ENCODE data around the gene HP1BP3. TPM values are rescaled to one million over a fixed set of nuclear protein-coding genes. Genes with fewer than 3 reads are reported as not detected.

The HP1BP3 gene
- total RNA-seq, 1 experiment from 2014 or later = 207 TPM

GRCh38 chr1:20696397-20697333 lies 90.4 kb downstream of the HP1BP3 start (continued):
- TF ChIP-seq REST (IDR thresholded peaks at IDR 0.05; ENCODE audit: low read depth) = no peak

- intact Hi-C loops (cut with micrococcal nuclease) = no loop called here
- RAD21 ChIA-PET (ENCODE audit: low non-redundant PET in 1 of 2, low total read pairs in 2 of 2, uncharacterized antibody in 2 of 2, unreplicated experiment in 2 of 2) = no interaction called here
- Histone ChIP-seq H3K9ac (ENCODE audit: low read length) (no peak overlapping the region), H3K9me2 (ENCODE audit: insufficient read depth) (no peaks in the 10 kb centered on the region), H3K4me2 (ENCODE audit: low read length) (no peak overlapping the region; the same call in 1 of the 2 replicates), H3K27me3 (ENCODE audit: insufficient read depth, low read length) (no peaks in the 10 kb centered on the region), H2AFZ (ENCODE audit: low read depth, low read length, poor library complexity, severe bottlenecking) (no peak overlapping the region), H3K27ac (ENCODE audit: low read depth, low read length) (no peak overlapping the region), H3K9me3 (ENCODE audit: control insufficient read depth in 1 of 2, insufficient read depth in 1 of 2, low read depth in 1 of 2, low read length in 2 of 2) (no peaks in the 10 kb centered on the region), H3K4me1 (ENCODE audit: control insufficient read depth in 1 of 2, insufficient read depth in 2 of 2, low read length in 2 of 2) (peaks cover 25 to 39% of the 10 kb centered on the region in 2 experiments), H3K79me2 (ENCODE audit: insufficient read depth, low read length) (no peaks in the 10 kb centered on the region), H3K36me3 (ENCODE audit: control insufficient read depth in 1 of 2, insufficient read depth in 2 of 2, low read length in 2 of 2) (no peaks in the 10 kb centered on the region), H4K20me1 (ENCODE audit: insufficient read depth) (no peaks in the 10 kb centered on the region), H3K4me3 (replicated peaks in 1 of 2; ENCODE audit: low read depth in 1 of 2, low read length in 2 of 2) (no peak overlapping the region)
- no peak for TF ChIP-seq CEBPB (IDR thresholded peaks at IDR 0.05; ENCODE audit: low read depth)
- no peak for TF ChIP-seq SRF (IDR thresholded peaks at IDR 0.05; ENCODE audit: low read depth)
- no peak for TF ChIP-seq CTCF (IDR thresholded peaks at IDR 0.05 in 2 of 3, conservative IDR thresholded peaks at IDR 0.05 in 1 of 3; ENCODE audit: borderline replicate concordance in 1 of 3, insufficient read depth in 1 of 3, low read depth in 2 of 3, low read length in 2 of 3)
- TF ChIP-seq SIN3A (IDR thresholded peaks at IDR 0.05; ENCODE audit: low read depth) = no peak
- TF ChIP-seq EZH2 (IDR thresholded peaks at IDR 0.05) = no peak
- ATAC-seq = no peak
- no peak for DNase-seq (ENCODE audit: low read depth, low spot score)
- POLR2A ChIA-PET = no interaction called here
- no TSS peak for BruUV-seq (replicated peaks)
- CTCF ChIA-PET = interaction anchor here (1.1 to 2.4 kb wide), 2 partner anchors 33 to 500 kb away, joined by 4 to 7 read pairs; no protein-coding TSS in a partner anchor
These were observed 91.6 kb downstream of the HP1BP3 start for GRCh38 chr1:20695515-20695914.

Data from HCT116 (cell line).